ENCODE data around the gene LMCD1.

Gene LMCD1

GRCh38 chr3:8608041-8608790 lies 106.6 kb downstream of the LMCD1 start:
- H3K4me3 ChIP-seq (ENCODE audit: low read depth, low read length), result no peak overlapping the region
- TF ChIP-seq, protein P1, sequence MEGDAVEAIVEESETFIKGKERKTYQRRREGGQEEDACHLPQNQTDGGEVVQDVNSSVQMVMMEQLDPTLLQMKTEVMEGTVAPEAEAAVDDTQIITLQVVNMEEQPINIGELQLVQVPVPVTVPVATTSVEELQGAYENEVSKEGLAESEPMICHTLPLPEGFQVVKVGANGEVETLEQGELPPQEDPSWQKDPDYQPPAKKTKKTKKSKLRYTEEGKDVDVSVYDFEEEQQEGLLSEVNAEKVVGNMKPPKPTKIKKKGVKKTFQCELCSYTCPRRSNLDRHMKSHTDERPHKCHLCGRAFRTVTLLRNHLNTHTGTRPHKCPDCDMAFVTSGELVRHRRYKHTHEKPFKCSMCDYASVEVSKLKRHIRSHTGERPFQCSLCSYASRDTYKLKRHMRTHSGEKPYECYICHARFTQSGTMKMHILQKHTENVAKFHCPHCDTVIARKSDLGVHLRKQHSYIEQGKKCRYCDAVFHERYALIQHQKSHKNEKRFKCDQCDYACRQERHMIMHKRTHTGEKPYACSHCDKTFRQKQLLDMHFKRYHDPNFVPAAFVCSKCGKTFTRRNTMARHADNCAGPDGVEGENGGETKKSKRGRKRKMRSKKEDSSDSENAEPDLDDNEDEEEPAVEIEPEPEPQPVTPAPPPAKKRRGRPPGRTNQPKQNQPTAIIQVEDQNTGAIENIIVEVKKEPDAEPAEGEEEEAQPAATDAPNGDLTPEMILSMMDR (IDR thresholded peaks at IDR 0.05; ENCODE audit: low read depth, low read length), result no peak
- no peaks in the 10 kb centered on the region for H3K9me3 ChIP-seq (ENCODE audit: severe bottlenecking)
- H3K36me3 ChIP-seq, result no peaks in the 10 kb centered on the region
- no peaks in the 10 kb centered on the region for H3K27me3 ChIP-seq (ENCODE audit: insufficient read depth, low read depth, severe bottlenecking)
- no peak overlapping the region for H3K27ac ChIP-seq
- DNase-seq, result no peak

GRCh38 chr3:8608791-8609467 lies 107.3 kb downstream of the LMCD1 start:
- DNase-seq, result peak; percentile 67
- H3K9me3 ChIP-seq (ENCODE audit: severe bottlenecking), result no peaks in the 10 kb centered on the region
- H3K27ac ChIP-seq, result no peak overlapping the region

DNA sequence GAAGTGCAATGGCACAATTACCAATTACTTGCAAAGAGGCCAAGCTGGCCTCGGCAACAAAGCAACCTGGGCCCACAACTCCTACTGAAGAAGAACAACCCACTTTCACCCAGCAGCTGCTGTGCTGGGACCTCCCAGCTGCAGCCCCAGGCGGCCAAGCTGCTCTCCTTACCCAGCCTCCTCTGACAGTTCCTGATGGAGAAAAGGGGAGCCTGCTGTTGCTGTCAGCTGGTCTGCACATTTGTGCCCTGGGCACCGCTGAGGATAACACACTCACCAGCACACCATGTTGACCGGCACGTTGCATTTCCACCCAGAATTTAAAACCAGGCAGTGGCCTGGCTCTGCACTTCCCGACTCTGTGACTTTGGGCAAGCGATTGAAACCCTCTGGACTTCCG lies 109.3 kb downstream of the LMCD1 start:
- Histone ChIP-seq H3K9me3 (ENCODE audit: severe bottlenecking) (no peaks in the 10 kb centered on the region), H3K36me3 (no peaks in the 10 kb centered on the region), H3K27ac (no peak overlapping the region), H3K4me3 (ENCODE audit: low read depth, low read length) (no peak overlapping the region), H3K27me3 (ENCODE audit: insufficient read depth, low read depth, severe bottlenecking) (no peaks in the 10 kb centered on the region)
- TF ChIP-seq, protein P1 (IDR thresholded peaks at IDR 0.05; ENCODE audit: low read depth, low read length), result no peak
- DNase-seq, result no peak

More at GRCh38 chr3:8608791-8609467, 107.3 kb downstream of the LMCD1 start:
- TF ChIP-seq, protein P1 (IDR thresholded peaks at IDR 0.05; ENCODE audit: low read depth, low read length), result no peak
- H3K4me3 ChIP-seq (ENCODE audit: low read depth, low read length), result no peak overlapping the region
- H3K27me3 ChIP-seq (ENCODE audit: insufficient read depth, low read depth, severe bottlenecking), result no peaks in the 10 kb centered on the region
- H3K36me3 ChIP-seq, result no peaks in the 10 kb centered on the region

GRCh38 chr3:8617921-8618320 lies 116.3 kb downstream of the LMCD1 start:
- TF ChIP-seq, protein P1 (IDR thresholded peaks at IDR 0.05; ENCODE audit: low read depth, low read length), result no peak
- no peak overlapping the region for H3K4me3 ChIP-seq (ENCODE audit: low read depth, low read length)
- no peaks in the 10 kb centered on the region for H3K27me3 ChIP-seq (ENCODE audit: insufficient read depth, low read depth, severe bottlenecking)
- no peak overlapping the region for H3K27ac ChIP-seq
- no peaks in the 10 kb centered on the region for H3K9me3 ChIP-seq (ENCODE audit: severe bottlenecking)
- DNase-seq, result no peak
- no peaks in the 10 kb centered on the region for H3K36me3 ChIP-seq

- TF ChIP-seq, protein P1 (IDR thresholded peaks at IDR 0.05; ENCODE audit: low read depth, low read length), result no peak
- no peaks in the 10 kb centered on the region for H3K36me3 ChIP-seq
- no peaks in the 10 kb centered on the region for H3K9me3 ChIP-seq (ENCODE audit: severe bottlenecking)
- no peak for DNase-seq
- H3K27ac ChIP-seq, result no peak overlapping the region
- no peaks in the 10 kb centered on the region for H3K27me3 ChIP-seq (ENCODE audit: insufficient read depth, low read depth, severe bottlenecking)
- H3K4me3 ChIP-seq (ENCODE audit: low read depth, low read length), result no peak overlapping the region
Measured at GRCh38 chr3:8618950-8619349, 117.3 kb downstream of the LMCD1 start.
